Ishikawa (cell line): ENCODE data around the gene OR5B3.

Experiments
- CEBPB ChIP-seq: IDR thresholded peaks from 2 replicates; pipeline ENCODE4 v1.6.1; 2012
- CREB1 ChIP-seq: IDR thresholded peaks from 2 replicates; pipeline ENCODE4 v1.6.1; 2012; ENCODE audit warnings: low read depth
- EGR1 ChIP-seq: IDR thresholded peaks from 2 replicates; pipeline ENCODE4 v1.6.1; 2012
- EP300 ChIP-seq: IDR thresholded peaks from 2 replicates; pipeline ENCODE4 v1.6.1; 2012; ENCODE audit warnings: borderline replicate concordance
- FOXM1 ChIP-seq: IDR thresholded peaks from 2 replicates; pipeline ENCODE4 v1.6.1; 2012; ENCODE audit warnings: low read depth, borderline replicate concordance
- NFIC ChIP-seq: IDR thresholded peaks from 2 replicates; pipeline ENCODE4 v1.6.1; 2012
- RAD21 ChIP-seq: IDR thresholded peaks from 2 replicates; pipeline ENCODE4 v1.6.1; 2012; ENCODE audit warnings: low read depth
- TAF1 ChIP-seq: IDR thresholded peaks from 2 replicates; pipeline ENCODE4 v1.6.1; 2012; ENCODE audit warnings: low read depth, mild to moderate bottlenecking
- TCF12 ChIP-seq: IDR thresholded peaks from 2 replicates; pipeline ENCODE4 v1.6.1; 2012; ENCODE audit warnings: low read depth
- TEAD4 ChIP-seq: IDR thresholded peaks from 2 replicates; pipeline ENCODE4 v1.6.1; 2012
- YY1 ChIP-seq: IDR thresholded peaks from 2 replicates; pipeline ENCODE4 v1.6.1; 2012; ENCODE audit warnings: low read depth
- ZBTB7A ChIP-seq: IDR thresholded peaks from 2 replicates; pipeline ENCODE4 v1.6.1; 2012; ENCODE audit warnings: low read depth
- TF ChIP-seq, protein P1 (sequence below): IDR thresholded peaks from 2 replicates; pipeline ENCODE4 v1.6.1; 2012
- TF ChIP-seq, protein P2 (sequence below): IDR thresholded peaks from 2 replicates; pipeline ENCODE4 v1.6.1; 2012
- TF ChIP-seq, protein P3 (sequence below): IDR thresholded peaks from 2 replicates; pipeline ENCODE4 v1.6.1; 2012; ENCODE audit warnings: low read depth, mild to moderate bottlenecking

The OR5B3 gene

DNA sequence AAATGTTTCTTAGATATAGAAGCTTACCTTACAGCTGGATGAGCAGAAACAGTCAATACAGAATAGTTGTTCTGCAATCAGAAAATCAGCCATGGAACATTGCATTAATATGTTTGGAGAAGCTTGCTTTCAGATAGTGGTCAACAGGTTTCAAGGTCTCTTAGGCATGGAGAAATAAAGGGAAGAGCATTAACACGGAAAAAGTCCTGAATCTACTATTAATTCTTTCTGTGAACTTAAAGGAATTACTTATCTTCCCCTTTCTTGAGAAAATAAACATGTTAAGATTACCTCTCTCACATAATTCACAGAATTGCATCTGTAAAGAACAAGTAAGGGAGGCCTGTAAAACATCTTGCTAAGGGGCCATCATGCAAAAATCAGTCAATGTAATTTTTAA lies at the start of gene OR5B3:
Gene OR5B3, minus strand, starts transcription at position 101 of the 400 bp plus-strand sequence. CDS start 3,465 bp downstream, outside the sequence.
- TF ChIP-seq TAF1 = no peak
- TF ChIP-seq, protein P1, sequence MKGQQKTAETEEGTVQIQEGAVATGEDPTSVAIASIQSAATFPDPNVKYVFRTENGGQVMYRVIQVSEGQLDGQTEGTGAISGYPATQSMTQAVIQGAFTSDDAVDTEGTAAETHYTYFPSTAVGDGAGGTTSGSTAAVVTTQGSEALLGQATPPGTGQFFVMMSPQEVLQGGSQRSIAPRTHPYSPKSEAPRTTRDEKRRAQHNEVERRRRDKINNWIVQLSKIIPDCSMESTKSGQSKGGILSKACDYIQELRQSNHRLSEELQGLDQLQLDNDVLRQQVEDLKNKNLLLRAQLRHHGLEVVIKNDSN = no peak
- TF ChIP-seq RAD21 = no peak
- TF ChIP-seq, protein P2, sequence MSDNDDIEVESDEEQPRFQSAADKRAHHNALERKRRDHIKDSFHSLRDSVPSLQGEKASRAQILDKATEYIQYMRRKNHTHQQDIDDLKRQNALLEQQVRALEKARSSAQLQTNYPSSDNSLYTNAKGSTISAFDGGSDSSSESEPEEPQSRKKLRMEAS = no peak
- no peak for TF ChIP-seq FOXM1
- TF ChIP-seq, protein P3, sequence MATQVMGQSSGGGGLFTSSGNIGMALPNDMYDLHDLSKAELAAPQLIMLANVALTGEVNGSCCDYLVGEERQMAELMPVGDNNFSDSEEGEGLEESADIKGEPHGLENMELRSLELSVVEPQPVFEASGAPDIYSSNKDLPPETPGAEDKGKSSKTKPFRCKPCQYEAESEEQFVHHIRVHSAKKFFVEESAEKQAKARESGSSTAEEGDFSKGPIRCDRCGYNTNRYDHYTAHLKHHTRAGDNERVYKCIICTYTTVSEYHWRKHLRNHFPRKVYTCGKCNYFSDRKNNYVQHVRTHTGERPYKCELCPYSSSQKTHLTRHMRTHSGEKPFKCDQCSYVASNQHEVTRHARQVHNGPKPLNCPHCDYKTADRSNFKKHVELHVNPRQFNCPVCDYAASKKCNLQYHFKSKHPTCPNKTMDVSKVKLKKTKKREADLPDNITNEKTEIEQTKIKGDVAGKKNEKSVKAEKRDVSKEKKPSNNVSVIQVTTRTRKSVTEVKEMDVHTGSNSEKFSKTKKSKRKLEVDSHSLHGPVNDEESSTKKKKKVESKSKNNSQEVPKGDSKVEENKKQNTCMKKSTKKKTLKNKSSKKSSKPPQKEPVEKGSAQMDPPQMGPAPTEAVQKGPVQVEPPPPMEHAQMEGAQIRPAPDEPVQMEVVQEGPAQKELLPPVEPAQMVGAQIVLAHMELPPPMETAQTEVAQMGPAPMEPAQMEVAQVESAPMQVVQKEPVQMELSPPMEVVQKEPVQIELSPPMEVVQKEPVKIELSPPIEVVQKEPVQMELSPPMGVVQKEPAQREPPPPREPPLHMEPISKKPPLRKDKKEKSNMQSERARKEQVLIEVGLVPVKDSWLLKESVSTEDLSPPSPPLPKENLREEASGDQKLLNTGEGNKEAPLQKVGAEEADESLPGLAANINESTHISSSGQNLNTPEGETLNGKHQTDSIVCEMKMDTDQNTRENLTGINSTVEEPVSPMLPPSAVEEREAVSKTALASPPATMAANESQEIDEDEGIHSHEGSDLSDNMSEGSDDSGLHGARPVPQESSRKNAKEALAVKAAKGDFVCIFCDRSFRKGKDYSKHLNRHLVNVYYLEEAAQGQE = no peak
- TF ChIP-seq TEAD4 = no peak
- no peak for TF ChIP-seq YY1

DNA sequence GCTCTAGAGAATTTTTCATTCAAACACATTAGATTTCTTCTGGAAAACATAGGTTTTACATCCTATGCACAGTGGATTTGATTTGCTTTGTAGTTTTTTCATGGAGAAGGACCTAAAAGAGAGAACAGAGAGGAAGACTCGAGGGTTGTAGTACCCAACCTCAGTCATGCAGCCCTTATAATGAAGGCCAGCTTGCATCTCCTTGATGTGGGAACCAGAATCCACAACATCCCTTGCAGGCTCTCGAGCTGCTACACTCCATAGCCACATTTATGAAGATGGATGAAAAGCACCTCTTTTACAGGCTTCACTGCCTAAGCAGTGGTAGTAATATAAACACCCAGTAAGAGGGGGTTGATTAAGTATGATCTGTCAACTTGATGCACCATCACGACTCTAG lies 44.9 kb upstream of the OR5B3 start:
- TF ChIP-seq, protein P3 = no peak
- TF ChIP-seq, protein P2 = no peak
- TF ChIP-seq, protein P1 = no peak
- no peak for TF ChIP-seq TAF1
- TF ChIP-seq YY1 = no peak
- no peak for TF ChIP-seq NFIC
- TF ChIP-seq ZBTB7A = no peak
- TF ChIP-seq CEBPB = no peak
- no peak for TF ChIP-seq TCF12

DNA sequence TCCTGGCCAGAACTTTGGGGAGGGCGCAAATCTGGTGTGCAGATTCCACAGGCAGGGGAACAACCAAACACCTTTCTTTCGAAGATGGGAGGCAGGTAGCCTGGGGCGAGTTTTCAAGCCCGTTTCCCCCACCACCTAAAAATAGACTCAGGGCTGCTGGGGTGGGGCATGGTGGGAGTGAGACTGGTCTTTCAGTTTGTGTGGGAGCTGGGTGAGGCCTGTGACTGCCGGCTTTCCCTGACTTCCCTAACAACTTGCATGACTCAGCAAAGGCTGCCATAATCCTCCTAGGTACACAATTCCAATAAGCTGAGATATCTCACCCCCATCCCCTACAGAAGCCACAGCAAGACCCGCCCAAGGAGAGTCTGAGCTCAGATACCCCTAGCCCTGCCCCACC lies 39.6 kb upstream of the OR5B3 start:
- TF ChIP-seq RAD21 = no peak
- no peak for TF ChIP-seq FOXM1
- no peak for TF ChIP-seq NFIC
- TF ChIP-seq YY1 = no peak
- no peak for TF ChIP-seq TEAD4
- TF ChIP-seq, protein P1 = no peak
- TF ChIP-seq ZBTB7A = no peak
- TF ChIP-seq, protein P3 = no peak
- no peak for TF ChIP-seq EGR1
- no peak for TF ChIP-seq CREB1
- no peak for TF ChIP-seq TAF1
- no peak for TF ChIP-seq TCF12
- no peak for TF ChIP-seq EP300
- no peak for TF ChIP-seq CEBPB
- TF ChIP-seq, protein P2 = no peak

DNA sequence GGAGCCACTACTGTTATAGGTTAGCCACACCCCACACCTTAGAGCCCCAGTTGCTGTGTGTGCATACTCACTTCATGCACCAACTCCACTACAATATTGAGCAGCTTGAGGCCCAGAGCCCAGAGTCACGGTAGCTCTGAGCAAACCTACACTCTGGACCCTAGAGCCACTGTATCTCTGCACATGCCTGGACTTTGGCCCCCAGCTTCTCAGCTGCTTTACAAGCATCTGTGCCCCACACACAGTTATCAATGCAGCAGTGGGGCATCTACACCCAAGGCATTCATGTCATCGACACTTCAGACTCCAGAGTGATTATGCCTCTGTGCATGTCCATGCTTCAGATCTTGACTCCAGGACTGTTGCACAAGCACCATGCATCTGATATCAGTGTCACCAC lies 37.6 kb upstream of the OR5B3 start:
- no peak for TF ChIP-seq FOXM1
- no peak for TF ChIP-seq CEBPB
- no peak for TF ChIP-seq CREB1
- TF ChIP-seq, protein P2 = no peak
- TF ChIP-seq ZBTB7A = no peak
- no peak for TF ChIP-seq TCF12
- no peak for TF ChIP-seq RAD21
- TF ChIP-seq TAF1 = no peak
- TF ChIP-seq, protein P1 = no peak
- no peak for TF ChIP-seq EP300
- no peak for TF ChIP-seq TEAD4
- no peak for TF ChIP-seq NFIC
- TF ChIP-seq YY1 = no peak
- TF ChIP-seq EGR1 = no peak
- TF ChIP-seq, protein P3 = no peak
